ENCODE measurements around the gene CXCL8. TPM values are rescaled to one million over a fixed set of nuclear protein-coding genes. Genes with fewer than 3 reads are reported as not detected.

Gene CXCL8
- total and polyA plus RNA-seq, 2 donors (not counting 3 experiments of a cell fraction or from before 2014, with no cell fraction given) = 6.4 to 12.6 TPM

GRCh38 chr4:73762409-73762808 is 22.0 kb downstream of the CXCL8 start:
- intact Hi-C loops (cut with micrococcal nuclease) = no loop called here
- Histone ChIP-seq H2AFZ (ENCODE audit: low read depth, low read length) (no peak overlapping the region), H4K20me1 (replicated peaks; ENCODE audit: control insufficient read depth, extremely low read depth, insufficient read depth, low read length) (no peaks in the 10 kb centered on the region), H3K9me1 (replicated peaks; ENCODE audit: control insufficient read depth, extremely low read depth, insufficient read depth, low read length) (no peaks in the 10 kb centered on the region), H3K4me1 (ENCODE audit: control insufficient read depth, extremely low read depth, insufficient read depth, low read length) (no peaks in the 10 kb centered on the region), H3K9ac (replicated peaks; ENCODE audit: extremely low read depth, insufficient read depth, low read length) (no peak overlapping the region), H3K36me3 (ENCODE audit: control insufficient read depth in 2 of 2, extremely low read depth in 1 of 2, insufficient read depth in 2 of 2, low read length in 2 of 2) (no peaks in the 10 kb centered on the region), H3K9me3 (replicated peaks; ENCODE audit: control insufficient read depth, insufficient read depth, low read length) (no peaks in the 10 kb centered on the region), H3K4me2 (ENCODE audit: insufficient read depth, low read length) (no peak overlapping the region), H3K4me3 (replicated peaks in 1 of 3; ENCODE audit: insufficient read depth in 1 of 3, low read depth in 1 of 3, low read length in 3 of 3) (no peak overlapping the region), H3K27me3 (ENCODE audit: control insufficient read depth in 2 of 2, insufficient read depth in 2 of 2, low read length in 2 of 2) (no peaks in the 10 kb centered on the region), H3K79me2 (ENCODE audit: control insufficient read depth, insufficient read depth, low read length) (no peaks in the 10 kb centered on the region), H3K27ac (ENCODE audit: insufficient read depth, low read depth, low read length) (no peak overlapping the region)
- dilution Hi-C loops (cut with MboI; ENCODE audit: extremely low pct_ligation_motif_present, low sequenced_read_pairs) = no loop called here
- no peak for DNase-seq (ENCODE audit: low read depth, low spot score)
- FAIRE-seq = no peak
- TF ChIP-seq POLR2AphosphoS5 (IDR thresholded peaks at IDR 0.05; ENCODE audit: insufficient read depth, low read depth, low read length) (no peak), EZH2 (IDR thresholded peaks at IDR 0.05; ENCODE audit: borderline replicate concordance, low read depth, low read length, severe bottlenecking) (no peak), MAX (IDR thresholded peaks at IDR 0.05; ENCODE audit: insufficient read depth, insufficient read length) (no peak), MYC (IDR thresholded peaks at IDR 0.05; ENCODE audit: low read depth, low read length) (no peak), GATA2 (IDR thresholded peaks at IDR 0.05; ENCODE audit: insufficient read depth, insufficient read length, low read depth, low read length) (no peak), JUN (IDR thresholded peaks at IDR 0.05; ENCODE audit: borderline replicate concordance, insufficient read depth, insufficient read length, low read depth) (no peak), CTCF (IDR thresholded peaks at IDR 0.05; ENCODE audit: extremely low read depth in 1 of 2, insufficient read depth in 1 of 2, low read depth in 1 of 2, low read length in 2 of 2) (no peak), FOS (IDR thresholded peaks at IDR 0.05; ENCODE audit: borderline replicate concordance, insufficient read depth, low read length) (no peak), POLR2A (IDR thresholded peaks at IDR 0.05; ENCODE audit: low read depth, low read length) (no peak)
- POLR2A ChIA-PET = no interaction called here
- no TSS peak for BruUV-seq (replicated peaks)
- CTCF ChIA-PET = interaction anchor here (2.6 kb wide), 1 partner anchor 8 kb away, joined by 9 read pairs; no protein-coding TSS in a partner anchor
